Tibial artery (tissue), 4 donors: ENCODE measurements around the gene PMF1.
A peak's percentile ranks its signal among the peaks of the same experiment; 100 is the strongest.
"Not testable (repeated sequence)": the region's sequence is repeated elsewhere in the genome, so short reads cannot be mapped to it uniquely, and the experiment has no call there.

Experiments
- DNase-seq, 2 donors: peaks; one replicate each; pipeline ENCODE4 v3.0.0-alpha.2; 2019
- H3K27ac ChIP-seq, 2 donors: fragments of 200-600 bp; sonication (generic) in 1 of 2; 1 replicate in 1 of 2; 2 replicates in 1 of 2; pipeline ENCODE4 v1.5.1; 2018 to 2019; ENCODE audit warnings: mild to moderate bottlenecking in 1 of 2
- H3K27me3 ChIP-seq, 2 donors: fragments of 200-600 bp; sonication (generic) in 1 of 2; one replicate each; pipeline versions ENCODE4 v1.5.1 to v1.6.0; 2016 to 2019
- H3K36me3 ChIP-seq, 3 donors: fragments of 200-600 bp; sonication (generic) in 2 of 3; one replicate each; pipeline ENCODE4 v1.5.1; 2016 to 2019; ENCODE audit warnings: mild to moderate bottlenecking in 2 of 3
- H3K4me1 ChIP-seq, 4 donors: fragments of 200-600 bp; sonication (generic) in 2 of 4; 1 replicate in 3 of 4; 2 replicates in 1 of 4; pipeline ENCODE4 v1.5.1; 2016 to 2019
- H3K4me3 ChIP-seq, 2 donors: fragments of 200-600 bp; sonication (generic) in 1 of 2; 1 replicate in 1 of 2; 2 replicates in 1 of 2; pipeline ENCODE4 v1.5.1; 2018 to 2019; ENCODE audit warnings: mild to moderate bottlenecking in 2 of 2
- H3K9me3 ChIP-seq, 3 donors: fragments of 200-600 bp; sonication (generic) in 1 of 3; one replicate each; pipeline ENCODE4 v1.5.1; 2016 to 2019
- CTCF ChIP-seq, 2 experiments: fragments of 200-600 bp in 1 of 2; fragments of 450-650 bp in 1 of 2; IDR thresholded peaks; one replicate each; pipeline ENCODE4 v1.5.1; 2017 to 2019; ENCODE audit warnings: antibody characterized with exemption in 2 of 2, mild to moderate bottlenecking in 1 of 2, moderate library complexity in 1 of 2
- intact Hi-C: fragments of 100-400 bp; cut with DNase I; formaldehyde crosslinking; loops from one replicate; pipeline ENCODE4 v1.15.0; 2023; ENCODE audit warnings: low total_unique reads

The PMF1 gene

GRCh38 chr1:156211243-156211642 lies 1.6 kb upstream of the PMF1 start:
- intact Hi-C loops, result loop anchor here (5.0 kb wide), 1 partner anchor 64 kb away; no protein-coding TSS in a partner anchor
- no peak for DNase-seq
- no peak for TF ChIP-seq CTCF (IDR thresholded peaks at IDR 0.05)
- H3K4me1 ChIP-seq, result peaks cover 0 to 17% (median 13%) of the 10 kb centered on the region in 4 donors
- H3K27ac ChIP-seq, result no peak overlapping the region
- H3K36me3 ChIP-seq, result peaks cover 20 to 52% (median 20%) of the 10 kb centered on the region in 3 donors
- H3K27me3 ChIP-seq, result no peaks in the 10 kb centered on the region
- no peak overlapping the region for H3K4me3 ChIP-seq
- H3K9me3 ChIP-seq, result no peaks in the 10 kb centered on the region

GRCh38 chr1:156212130-156212529 lies 677 bp upstream of the PMF1 start:
- H3K4me1 ChIP-seq, result peaks cover 0 to 17% (median 13%) of the 10 kb centered on the region in 4 donors
- H3K27me3 ChIP-seq, result no peaks in the 10 kb centered on the region
- H3K27ac ChIP-seq, result peak overlapping the region; percentile 86 to 89
- no peak for DNase-seq
- intact Hi-C loops, result loop anchor here (5.0 kb wide), 1 partner anchor 65 kb away; no protein-coding TSS in a partner anchor
- no peaks in the 10 kb centered on the region for H3K9me3 ChIP-seq
- H3K36me3 ChIP-seq, result peaks cover 16 to 43% (median 20%) of the 10 kb centered on the region in 3 donors
- H3K4me3 ChIP-seq, result peak overlapping the region; percentile 56 to 64
- no peak for TF ChIP-seq CTCF (IDR thresholded peaks at IDR 0.05)

GRCh38 chr1:156213644-156213966 lies 798 bp downstream of the PMF1 start:
- H3K4me1 ChIP-seq, result peaks cover 0 to 31% (median 22%) of the 10 kb centered on the region in 4 donors

GRCh38 chr1:156214024-156214748 lies 1.4 kb downstream of the PMF1 start:
- peaks cover 0 to 31% (median 22%) of the 10 kb centered on the region in 4 donors for H3K4me1 ChIP-seq
- intact Hi-C loops, result loop anchor here (5.0 kb wide), 1 partner anchor 67 kb away; no protein-coding TSS in a partner anchor
- TF ChIP-seq CTCF (IDR thresholded peaks at IDR 0.05), result no peak
- peak overlapping the region; percentile 56 to 64 for H3K4me3 ChIP-seq
- peak overlapping the region; percentile 86 to 89 for H3K27ac ChIP-seq
- H3K27me3 ChIP-seq, result no peaks in the 10 kb centered on the region
- peaks cover 7 to 23% (median 8%) of the 10 kb centered on the region in 3 donors for H3K36me3 ChIP-seq
- no peaks in the 10 kb centered on the region for H3K9me3 ChIP-seq
- DNase-seq, result no peak

More at GRCh38 chr1:156213644-156213966, 798 bp downstream of the PMF1 start:
- no peak for DNase-seq
- no peak for TF ChIP-seq CTCF (IDR thresholded peaks at IDR 0.05)
- Histone ChIP-seq H3K36me3 (peaks cover 7 to 29% (median 12%) of the 10 kb centered on the region in 3 donors), H3K27me3 (no peaks in the 10 kb centered on the region), H3K4me3 (peak overlapping the region; percentile 56 to 64), H3K27ac (peak overlapping the region; percentile 86 to 89), H3K9me3 (no peaks in the 10 kb centered on the region)
- intact Hi-C loops, result loop anchor here (1.0 to 5.0 kb wide), 2 partner anchors 19 to 66 kb away; partner anchors contain the start of gene SLC25A44

GRCh38 chr1:156216361-156217086 lies 3.7 kb downstream of the PMF1 start:
- H3K4me1 ChIP-seq, result peaks cover 0 to 31% (median 22%) of the 10 kb centered on the region in 4 donors
- not testable (repeated sequence) for DNase-seq

GRCh38 chr1:156217871-156218270 lies 5.1 kb downstream of the PMF1 start:
- intact Hi-C loops, result no loop called here
- Histone ChIP-seq H3K9me3 (no peaks in the 10 kb centered on the region), H3K36me3 (peaks cover 10 to 34% (median 22%) of the 10 kb centered on the region in 3 donors), H3K4me1 (peaks cover 0 to 26% (median 20%) of the 10 kb centered on the region in 4 donors), H3K27ac (peak overlapping the region; percentile 14 to 16), H3K27me3 (no peaks in the 10 kb centered on the region), H3K4me3 (no peak overlapping the region)
- no peak for TF ChIP-seq CTCF (IDR thresholded peaks at IDR 0.05)
- DNase-seq, result no peak

More at GRCh38 chr1:156216361-156217086, 3.7 kb downstream of the PMF1 start:
- intact Hi-C loops, H3K4me3 ChIP-seq, H3K27ac ChIP-seq, H3K27me3 ChIP-seq, H3K9me3 ChIP-seq: not testable (repeated sequence)
- H3K36me3 ChIP-seq, result peaks cover 10 to 21% (median 10%) of the 10 kb centered on the region in 3 donors
